ENCODE measurements around the gene PPP2R5C.
"Not testable (repeated sequence)": the region's sequence is repeated elsewhere in the genome, so short reads cannot be mapped to it uniquely, and the experiment has no call there.

PPP2R5C gene

GRCh38 chr14:101797856-101798255 is 36.3 kb downstream of the PPP2R5C start:
- peak in 1 of 42 donors; percentile 33 for DNase-seq
- intact Hi-C loops (cut with DNase I): no loop called here

DNA sequence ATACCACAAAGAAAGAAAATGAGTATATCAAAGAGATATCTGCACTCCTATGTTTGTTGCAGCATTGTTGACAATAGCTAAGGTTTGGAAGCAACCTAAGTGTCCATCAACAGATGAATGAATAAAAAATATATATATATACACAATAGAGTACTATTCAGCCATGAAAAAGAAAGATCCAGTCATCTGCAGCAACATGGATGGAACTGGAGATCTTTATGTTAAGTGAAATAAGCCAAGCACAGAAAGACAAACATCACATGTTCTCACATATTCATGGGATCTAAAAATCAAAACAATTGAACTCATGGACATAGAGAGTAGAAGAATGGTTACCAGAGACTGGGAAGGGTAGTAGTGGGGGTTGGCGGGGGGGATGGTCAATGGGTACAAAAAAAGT is 42.9 kb downstream of the PPP2R5C start:
- DNase-seq: peak in 1 of 42 donors; percentile 2
- intact Hi-C loops (cut with DNase I): not testable (repeated sequence)

GRCh38 chr14:101806252-101806651 is 44.7 kb downstream of the PPP2R5C start:
- intact Hi-C loops (cut with DNase I): not testable (repeated sequence)

GRCh38 chr14:101808020-101808641 is 46.6 kb downstream of the PPP2R5C start:
- peak in 14 of 42 donors; percentile 17 to 72 (median 32) for DNase-seq
- intact Hi-C loops (cut with DNase I): no loop called here

More at GRCh38 chr14:101806252-101806651, 44.7 kb downstream of the PPP2R5C start:
- peak in 1 of 42 donors; percentile 1 for DNase-seq

DNA sequence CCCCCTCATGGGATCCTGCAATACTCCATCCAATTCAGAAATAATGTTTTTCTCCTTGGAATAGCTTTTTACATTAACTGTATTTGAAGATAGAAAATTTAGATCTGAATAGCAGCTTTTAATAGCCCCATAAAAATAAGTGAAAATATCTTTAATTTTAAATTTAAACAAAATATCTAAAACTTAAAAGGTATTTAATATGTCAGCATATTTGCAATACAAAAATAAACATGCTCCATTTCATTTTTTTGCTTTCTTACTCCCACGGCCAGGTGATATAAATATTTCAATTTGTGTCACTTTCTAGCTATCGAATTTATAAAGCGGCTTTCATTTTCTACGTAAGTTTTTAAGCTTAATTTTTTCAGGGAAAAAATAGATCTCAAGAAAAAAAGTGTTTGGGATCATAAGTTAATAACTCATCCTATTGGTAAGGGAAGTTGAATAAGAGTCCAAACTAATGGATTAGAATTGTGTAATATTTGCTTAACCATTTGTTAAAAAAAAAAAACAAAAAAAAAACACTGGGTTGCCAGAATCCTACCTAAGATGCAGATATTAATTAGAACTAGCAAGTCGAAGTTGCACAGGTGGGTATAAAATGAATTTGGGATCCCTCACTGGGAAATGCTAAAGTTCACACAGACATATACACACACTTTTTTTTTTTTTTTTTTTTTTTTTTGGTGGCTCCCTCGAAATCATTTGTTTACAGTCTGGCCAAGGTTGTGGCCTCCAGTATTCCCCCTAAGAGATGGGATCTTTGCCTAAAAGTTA is 47.6 kb downstream of the PPP2R5C start:
- no peak for DNase-seq
- intact Hi-C loops (cut with DNase I): no loop called here

DNA sequence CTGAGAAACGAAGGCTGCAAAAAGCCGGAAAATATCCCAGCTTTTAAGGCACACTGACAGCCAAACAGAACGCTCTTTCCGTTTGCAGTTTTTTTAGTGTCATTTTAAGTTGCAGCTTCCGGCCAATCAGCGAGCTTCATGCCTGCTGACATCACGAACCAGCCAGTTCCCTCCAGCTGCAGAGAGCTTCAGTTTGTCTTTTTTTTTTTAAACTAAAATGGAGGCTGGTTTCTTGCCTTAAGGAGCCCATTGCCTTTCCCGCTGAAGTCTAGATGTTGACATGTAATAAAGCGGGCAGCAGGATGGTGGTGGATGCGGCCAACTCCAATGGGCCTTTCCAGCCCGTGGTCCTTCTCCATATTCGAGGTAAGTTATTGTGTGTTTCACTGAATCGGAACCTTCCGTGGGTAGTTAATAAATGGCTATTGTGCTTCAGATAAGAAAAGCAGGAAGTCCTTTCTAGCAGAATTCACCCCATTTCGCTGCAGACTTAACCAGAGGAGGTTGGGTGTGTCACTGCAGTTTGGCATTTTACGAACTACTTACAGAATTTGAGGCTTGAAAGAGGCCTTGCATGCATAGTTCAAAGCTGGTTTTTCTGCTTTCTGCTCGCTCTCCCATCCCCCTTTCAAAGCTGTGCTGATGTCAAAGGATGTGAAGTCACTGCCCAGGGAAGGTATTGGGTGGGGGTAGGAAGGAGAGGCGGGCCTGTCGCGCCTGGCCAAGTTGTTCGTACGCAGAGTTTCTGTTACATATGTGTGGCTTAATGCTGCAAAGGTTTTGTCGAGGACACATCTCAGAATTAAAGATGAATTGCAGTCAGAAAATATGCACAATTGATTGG is 48.4 kb downstream of the PPP2R5C start:
- DNase-seq: peak; percentile 65 to 94 (median 88)
- intact Hi-C loops (cut with DNase I): no loop called here

DNA sequence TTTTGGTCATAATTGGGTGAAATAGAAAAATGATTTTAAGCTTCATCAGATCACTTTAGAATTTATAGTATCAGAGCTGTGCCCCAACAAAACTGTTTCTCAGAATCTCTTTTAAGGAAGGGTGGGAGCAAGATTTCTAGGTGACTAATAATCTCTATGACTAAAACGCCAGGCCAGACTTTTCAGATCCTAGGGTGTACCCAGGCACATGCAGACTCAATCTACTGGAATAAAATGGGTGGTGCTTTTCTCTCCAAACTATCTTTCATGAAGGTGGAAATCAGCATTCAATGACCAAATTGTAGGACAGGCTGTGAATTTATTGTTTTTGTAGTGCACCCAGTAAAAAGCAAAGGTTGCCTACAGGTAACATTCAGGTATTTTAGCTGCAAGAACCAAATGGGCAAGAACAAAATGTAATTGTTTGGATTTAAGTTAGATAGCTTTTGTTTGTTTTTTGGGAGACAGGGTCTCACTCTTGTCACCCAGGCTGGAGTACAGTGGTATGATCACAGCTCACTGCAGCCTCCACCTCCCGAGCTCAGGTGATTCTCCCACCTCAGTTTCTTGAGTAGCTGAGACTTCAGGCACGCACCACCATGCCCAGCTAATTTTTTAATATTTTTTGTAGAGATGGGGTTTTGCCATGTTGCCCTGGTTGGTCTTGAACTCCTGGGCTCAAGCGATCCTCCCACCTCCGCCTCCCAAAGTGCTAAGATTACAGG is 49.5 kb downstream of the PPP2R5C start:
- intact Hi-C loops (cut with DNase I): no loop called here

DNA sequence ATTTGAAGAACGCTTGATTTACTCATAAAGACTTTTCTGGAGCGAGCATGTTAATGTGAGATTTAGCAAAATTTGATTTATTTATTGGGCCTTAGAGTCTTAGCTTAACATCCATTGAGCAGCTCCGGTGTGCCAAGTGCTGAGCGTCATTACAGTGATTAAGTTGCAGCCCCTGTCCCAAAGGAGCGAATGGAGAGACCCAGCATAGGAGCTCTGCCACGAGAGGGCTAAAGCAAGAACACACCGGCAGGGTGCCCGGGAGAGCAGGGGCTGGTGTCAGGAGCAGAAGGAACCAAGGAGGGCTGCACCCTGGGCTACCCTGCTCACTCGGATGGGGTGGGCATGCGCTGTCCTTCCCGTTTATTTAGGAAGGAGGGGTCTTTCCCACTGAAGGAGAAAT is 50.6 kb downstream of the PPP2R5C start:
- intact Hi-C loops (cut with DNase I): no loop called here
- DNase-seq: peak in 1 of 42 donors; percentile 34

More for the DNA sequence above, 49.5 kb downstream of the PPP2R5C start:
- DNase-seq: peak in 1 of 42 donors; percentile 31

- intact Hi-C loops (cut with DNase I): no loop called here
- DNase-seq: peak in 1 of 42 donors; percentile 16
Measured at GRCh38 chr14:101813171-101813759, 51.8 kb downstream of the PPP2R5C start.

GRCh38 chr14:101813833-101814232 is 52.3 kb downstream of the PPP2R5C start:
- DNase-seq: peak in 1 of 42 donors; percentile 1
- intact Hi-C loops (cut with DNase I): no loop called here

GRCh38 chr14:101814934-101815333 is 53.4 kb downstream of the PPP2R5C start:
- intact Hi-C loops (cut with DNase I): no loop called here
- DNase-seq: peak in 1 of 42 donors; percentile 13

DNA sequence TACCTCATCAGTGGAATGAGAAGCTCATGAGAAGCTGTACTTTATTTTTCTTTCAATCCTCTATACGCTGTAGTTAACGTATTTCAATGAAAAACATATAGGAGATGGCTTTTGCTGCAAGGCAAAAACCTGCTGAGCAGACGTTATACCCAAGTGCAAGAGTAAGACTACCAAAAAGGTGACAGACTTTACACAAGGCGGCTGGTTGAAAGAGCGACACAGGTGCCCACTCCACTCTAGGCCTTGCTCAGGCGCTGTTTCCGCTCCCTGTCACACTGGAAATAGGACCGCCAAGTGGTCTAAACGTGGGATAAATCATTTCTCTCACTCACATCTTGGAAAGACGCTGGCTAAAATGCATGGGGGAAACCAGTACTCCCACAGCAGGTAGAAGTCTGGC is 54.5 kb downstream of the PPP2R5C start:
- DNase-seq: peak in 1 of 42 donors; percentile 27
- intact Hi-C loops (cut with DNase I): no loop called here

- no peak for DNase-seq
- intact Hi-C loops (cut with DNase I): no loop called here
Measured at GRCh38 chr14:101817501-101818001, 56.0 kb downstream of the PPP2R5C start.

GRCh38 chr14:101819251-101819990 is 57.9 kb downstream of the PPP2R5C start:
- intact Hi-C loops (cut with DNase I): no loop called here
- DNase-seq: no peak

DNA sequence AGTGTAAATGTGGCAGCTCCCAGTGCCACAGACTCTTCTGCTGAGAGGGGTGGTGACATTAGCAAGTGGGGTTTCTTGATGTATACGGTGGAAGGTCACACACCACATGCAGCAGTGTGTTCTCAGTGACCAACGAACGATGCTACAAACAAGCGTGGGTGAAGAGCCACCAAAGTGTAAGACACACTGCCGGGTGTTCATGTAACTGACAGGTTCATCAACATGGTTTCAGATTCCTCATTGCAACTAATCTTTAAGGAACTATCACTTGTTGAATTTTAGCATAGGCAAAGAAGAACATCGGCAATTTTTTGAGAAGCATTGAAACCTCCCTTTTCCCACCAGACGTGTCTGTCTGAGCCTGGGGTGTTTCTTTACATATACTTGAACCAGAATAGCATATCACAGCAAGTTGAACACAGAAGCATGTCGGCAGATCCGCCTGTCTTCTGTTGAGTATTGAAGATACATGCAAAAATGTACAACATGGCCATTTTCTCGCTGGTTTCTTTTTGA is 58.8 kb downstream of the PPP2R5C start:
- DNase-seq: no peak
- intact Hi-C loops (cut with DNase I): no loop called here

DNA sequence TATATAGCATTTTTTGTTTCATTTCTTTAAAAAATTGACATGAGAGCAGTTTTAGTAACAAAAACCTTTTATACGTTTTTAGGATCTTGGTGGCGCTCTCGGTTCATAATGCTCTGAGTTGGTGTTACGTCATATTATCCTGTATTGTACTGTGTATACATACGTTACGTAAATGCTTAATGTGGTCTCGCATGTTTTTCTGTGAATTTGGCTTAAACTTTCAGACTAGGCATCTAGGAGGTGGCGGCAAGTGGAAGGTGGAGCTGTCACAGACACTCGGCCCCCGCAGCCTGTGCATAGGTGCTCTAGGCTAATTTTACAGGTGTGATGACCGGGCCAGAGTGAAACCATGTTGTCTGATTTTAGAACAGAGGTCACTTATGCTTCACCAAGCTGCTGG is 60.0 kb downstream of the PPP2R5C start:
- no peak for DNase-seq
- intact Hi-C loops (cut with DNase I): no loop called here

GRCh38 chr14:101823066-101823465 is 61.6 kb downstream of the PPP2R5C start:
- no peak for DNase-seq
- intact Hi-C loops (cut with DNase I): no loop called here
